ENCODE results near the gene DOCK10. TPM values are rescaled to one million over a fixed set of nuclear protein-coding genes. Genes with fewer than 3 reads are reported as not detected.

The DOCK10 gene
- total RNA-seq, 1 experiment from 2014 or later, result 5.8 TPM

GRCh38 chr2:224884188-224884587 is 158.1 kb downstream of the DOCK10 start:
- TF ChIP-seq TCF7L2 (IDR thresholded peaks at IDR 0.05; ENCODE audit: low read depth, low read length) (no peak), SIN3A (IDR thresholded peaks at IDR 0.05; ENCODE audit: borderline replicate concordance, insufficient read depth, low read depth, low read length) (no peak), REST (IDR thresholded peaks at IDR 0.05; ENCODE audit: insufficient read depth in 1 of 2, low read depth in 2 of 2, low read length in 1 of 2) (no peak), POLR2AphosphoS5 (IDR thresholded peaks at IDR 0.05; ENCODE audit: low read depth, low read length) (no peak)
- TF ChIP-seq, protein P1, sequence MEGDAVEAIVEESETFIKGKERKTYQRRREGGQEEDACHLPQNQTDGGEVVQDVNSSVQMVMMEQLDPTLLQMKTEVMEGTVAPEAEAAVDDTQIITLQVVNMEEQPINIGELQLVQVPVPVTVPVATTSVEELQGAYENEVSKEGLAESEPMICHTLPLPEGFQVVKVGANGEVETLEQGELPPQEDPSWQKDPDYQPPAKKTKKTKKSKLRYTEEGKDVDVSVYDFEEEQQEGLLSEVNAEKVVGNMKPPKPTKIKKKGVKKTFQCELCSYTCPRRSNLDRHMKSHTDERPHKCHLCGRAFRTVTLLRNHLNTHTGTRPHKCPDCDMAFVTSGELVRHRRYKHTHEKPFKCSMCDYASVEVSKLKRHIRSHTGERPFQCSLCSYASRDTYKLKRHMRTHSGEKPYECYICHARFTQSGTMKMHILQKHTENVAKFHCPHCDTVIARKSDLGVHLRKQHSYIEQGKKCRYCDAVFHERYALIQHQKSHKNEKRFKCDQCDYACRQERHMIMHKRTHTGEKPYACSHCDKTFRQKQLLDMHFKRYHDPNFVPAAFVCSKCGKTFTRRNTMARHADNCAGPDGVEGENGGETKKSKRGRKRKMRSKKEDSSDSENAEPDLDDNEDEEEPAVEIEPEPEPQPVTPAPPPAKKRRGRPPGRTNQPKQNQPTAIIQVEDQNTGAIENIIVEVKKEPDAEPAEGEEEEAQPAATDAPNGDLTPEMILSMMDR (IDR thresholded peaks at IDR 0.05), result no peak
- Histone ChIP-seq H3K4me1 (ENCODE audit: control insufficient read depth, insufficient read depth, low read length) (no peaks in the 10 kb centered on the region), H3K4me3 (ENCODE audit: low read depth in 2 of 2, low read length in 2 of 2) (no peak overlapping the region), H3K9me3 (ENCODE audit: control insufficient read depth, insufficient read depth, low read depth, low read length) (no peaks in the 10 kb centered on the region), H3K36me3 (ENCODE audit: control insufficient read depth, insufficient read depth, low read length) (no peaks in the 10 kb centered on the region), H3K27ac (ENCODE audit: low read length) (no peak overlapping the region), H3K27me3 (ENCODE audit: control insufficient read depth, insufficient read depth, low read length) (no peaks in the 10 kb centered on the region)
- intact Hi-C loops (cut with micrococcal nuclease; ENCODE audit: unreplicated experiment) (no loop called here), in situ Hi-C loops (cut with HindIII; ENCODE audit: low pct_unique_long_range_greater_than_20kb, low sequenced_read_pairs) (no loop called here)
- ChIA-PET CTCF (no interaction called here), POLR2A (no interaction called here)
- DNase-seq (ENCODE audit: low read depth, low spot score) (no peak), ATAC-seq (no peak)
- no TSS peak for BruUV-seq (replicated peaks)

GRCh38 chr2:224883700-224884099 is 158.6 kb downstream of the DOCK10 start:
- POLR2A ChIA-PET, result no interaction called here
- H3K4me1 ChIP-seq (ENCODE audit: control insufficient read depth, insufficient read depth, low read length), result no peaks in the 10 kb centered on the region
- no peak for ATAC-seq
- BruUV-seq (replicated peaks), result no TSS peak
- CTCF ChIA-PET, result interaction anchor here (0.7 kb wide), 1 partner anchor 631 kb away, joined by 3 read pairs; no protein-coding TSS in a partner anchor
- no peak for DNase-seq (ENCODE audit: low read depth, low spot score)
- H3K36me3 ChIP-seq (ENCODE audit: control insufficient read depth, insufficient read depth, low read length), result no peaks in the 10 kb centered on the region
- no peaks in the 10 kb centered on the region for H3K9me3 ChIP-seq (ENCODE audit: control insufficient read depth, insufficient read depth, low read depth, low read length)
- no peaks in the 10 kb centered on the region for H3K27me3 ChIP-seq (ENCODE audit: control insufficient read depth, insufficient read depth, low read length)
- no peak for TF ChIP-seq REST (IDR thresholded peaks at IDR 0.05; ENCODE audit: insufficient read depth in 1 of 2, low read depth in 2 of 2, low read length in 1 of 2)
- no peak for TF ChIP-seq POLR2AphosphoS5 (IDR thresholded peaks at IDR 0.05; ENCODE audit: low read depth, low read length)
- no peak for TF ChIP-seq SIN3A (IDR thresholded peaks at IDR 0.05; ENCODE audit: borderline replicate concordance, insufficient read depth, low read depth, low read length)
- TF ChIP-seq TCF7L2 (IDR thresholded peaks at IDR 0.05; ENCODE audit: low read depth, low read length), result no peak
- TF ChIP-seq, protein P1 (IDR thresholded peaks at IDR 0.05), result no peak
- in situ Hi-C loops (cut with HindIII; ENCODE audit: low pct_unique_long_range_greater_than_20kb, low sequenced_read_pairs) (no loop called here), intact Hi-C loops (cut with micrococcal nuclease; ENCODE audit: unreplicated experiment) (no loop called here)
- no peak overlapping the region for H3K4me3 ChIP-seq (ENCODE audit: low read depth in 2 of 2, low read length in 2 of 2)
- H3K27ac ChIP-seq (ENCODE audit: low read length), result no peak overlapping the region

Data from Panc1 (cell line).